Measurements from ENCODE around the gene GPATCH8.
A peak's percentile ranks its signal among the peaks of the same experiment; 100 is the strongest.

Gene GPATCH8

DNA sequence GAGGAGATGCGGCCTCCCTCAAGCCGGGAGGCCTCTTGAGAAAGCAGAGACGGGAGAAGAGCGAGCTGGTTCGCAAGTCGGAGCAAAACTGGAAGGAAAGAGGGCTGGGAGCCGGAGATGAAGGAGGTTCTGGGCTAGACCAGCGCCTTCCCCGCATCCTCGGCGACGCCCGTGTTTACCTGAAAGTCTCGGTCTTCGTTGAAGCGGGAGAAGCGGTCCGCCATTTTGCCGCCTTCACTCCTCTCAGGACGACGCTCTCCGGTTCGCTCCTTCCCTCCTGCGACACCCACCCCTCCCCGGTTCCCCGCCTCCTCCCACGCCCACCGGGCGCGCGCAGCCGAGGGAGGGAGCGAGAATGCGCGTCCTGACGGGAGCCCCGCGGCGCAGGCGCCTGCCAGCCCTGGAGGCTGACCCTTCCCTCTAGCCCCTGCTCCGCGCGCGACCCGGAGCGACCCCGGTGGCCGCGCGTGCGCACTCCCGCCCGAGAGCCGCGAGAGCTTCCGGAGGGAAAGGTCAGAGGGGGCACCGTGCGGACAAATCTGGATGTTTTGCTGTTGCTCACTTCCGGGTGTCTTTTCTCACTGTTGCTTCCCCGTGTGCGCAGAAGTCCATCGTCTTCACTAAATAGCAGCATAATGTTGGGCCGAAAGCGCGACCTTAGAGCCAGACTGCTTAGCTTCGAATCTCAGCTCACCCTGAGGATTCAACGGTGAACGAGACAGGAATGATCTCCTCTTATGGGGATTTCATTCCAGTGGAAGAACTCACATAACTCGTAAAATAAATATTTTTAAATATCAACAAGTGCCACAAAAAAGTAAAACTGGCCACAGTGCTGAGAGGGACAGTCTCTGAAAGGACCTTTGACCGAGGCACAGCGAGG lies at the start of gene GPATCH8:
TSS of gene GPATCH8 (minus strand) at position 260 of the 883 bp plus-strand sequence. CDS start at position 224, 36 bp downstream.
- H3K4me3 ChIP-seq: peak within 1 kb of the TSS; percentile 82

DNA sequence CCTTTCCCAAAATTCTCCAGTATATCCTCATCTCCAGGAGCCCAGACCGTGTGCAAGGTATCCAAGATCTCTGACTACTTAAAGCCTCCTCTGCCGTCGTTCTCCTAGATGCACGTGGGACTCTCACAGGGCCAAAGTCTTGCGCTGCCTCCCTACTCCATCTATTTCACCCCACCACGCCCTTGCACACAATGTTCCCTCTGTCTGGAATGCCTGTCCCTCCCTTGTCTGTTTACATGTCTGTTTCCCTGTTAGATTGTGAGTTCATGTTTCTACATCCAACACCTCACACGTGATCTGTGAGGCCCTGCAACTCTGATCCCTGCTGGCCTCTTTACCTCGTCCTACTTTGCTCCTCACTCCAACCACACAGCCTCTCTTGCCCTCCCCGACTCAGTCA lies 49.2 kb upstream of the GPATCH8 start:
- H3K4me3 ChIP-seq: no peak overlapping the region
- no peak for DNase-seq (ENCODE audit: low spot score)
- H3K27ac ChIP-seq: no peak overlapping the region
- TF ChIP-seq, protein P1, sequence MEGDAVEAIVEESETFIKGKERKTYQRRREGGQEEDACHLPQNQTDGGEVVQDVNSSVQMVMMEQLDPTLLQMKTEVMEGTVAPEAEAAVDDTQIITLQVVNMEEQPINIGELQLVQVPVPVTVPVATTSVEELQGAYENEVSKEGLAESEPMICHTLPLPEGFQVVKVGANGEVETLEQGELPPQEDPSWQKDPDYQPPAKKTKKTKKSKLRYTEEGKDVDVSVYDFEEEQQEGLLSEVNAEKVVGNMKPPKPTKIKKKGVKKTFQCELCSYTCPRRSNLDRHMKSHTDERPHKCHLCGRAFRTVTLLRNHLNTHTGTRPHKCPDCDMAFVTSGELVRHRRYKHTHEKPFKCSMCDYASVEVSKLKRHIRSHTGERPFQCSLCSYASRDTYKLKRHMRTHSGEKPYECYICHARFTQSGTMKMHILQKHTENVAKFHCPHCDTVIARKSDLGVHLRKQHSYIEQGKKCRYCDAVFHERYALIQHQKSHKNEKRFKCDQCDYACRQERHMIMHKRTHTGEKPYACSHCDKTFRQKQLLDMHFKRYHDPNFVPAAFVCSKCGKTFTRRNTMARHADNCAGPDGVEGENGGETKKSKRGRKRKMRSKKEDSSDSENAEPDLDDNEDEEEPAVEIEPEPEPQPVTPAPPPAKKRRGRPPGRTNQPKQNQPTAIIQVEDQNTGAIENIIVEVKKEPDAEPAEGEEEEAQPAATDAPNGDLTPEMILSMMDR (IDR thresholded peaks at IDR 0.05): no peak

More for the DNA sequence above, at the start of gene GPATCH8:
- TF ChIP-seq, protein P1 (IDR thresholded peaks at IDR 0.05): no peak
- H3K27ac ChIP-seq: peak within 1 kb of the TSS; percentile 85 to 89
- peak; percentile 97 for DNase-seq (ENCODE audit: low spot score)

DNA sequence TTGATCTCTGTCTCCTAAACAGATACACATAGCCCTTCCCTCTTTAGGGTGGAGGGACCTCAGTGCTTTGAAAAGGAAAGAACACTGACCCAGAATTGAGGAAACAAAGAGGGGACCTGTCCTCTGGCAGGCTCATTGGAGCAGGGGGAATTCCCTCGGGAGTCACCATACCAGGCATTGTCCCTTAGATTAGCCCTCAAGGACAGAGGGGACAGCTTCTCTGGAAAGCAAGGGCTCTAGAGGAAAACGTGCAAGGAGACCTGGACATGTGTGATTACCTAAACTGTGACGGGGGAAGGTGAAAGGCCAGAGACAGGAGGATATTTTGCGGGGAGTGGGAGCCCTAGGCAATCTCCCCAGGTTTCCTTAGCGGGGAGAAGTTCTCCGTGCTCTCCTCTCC lies 46.5 kb upstream of the GPATCH8 start:
- no peak for DNase-seq (ENCODE audit: low spot score)
- TF ChIP-seq, protein P1 (IDR thresholded peaks at IDR 0.05): no peak
- H3K4me3 ChIP-seq: no peak overlapping the region
- no peak overlapping the region for H3K27ac ChIP-seq

DNA sequence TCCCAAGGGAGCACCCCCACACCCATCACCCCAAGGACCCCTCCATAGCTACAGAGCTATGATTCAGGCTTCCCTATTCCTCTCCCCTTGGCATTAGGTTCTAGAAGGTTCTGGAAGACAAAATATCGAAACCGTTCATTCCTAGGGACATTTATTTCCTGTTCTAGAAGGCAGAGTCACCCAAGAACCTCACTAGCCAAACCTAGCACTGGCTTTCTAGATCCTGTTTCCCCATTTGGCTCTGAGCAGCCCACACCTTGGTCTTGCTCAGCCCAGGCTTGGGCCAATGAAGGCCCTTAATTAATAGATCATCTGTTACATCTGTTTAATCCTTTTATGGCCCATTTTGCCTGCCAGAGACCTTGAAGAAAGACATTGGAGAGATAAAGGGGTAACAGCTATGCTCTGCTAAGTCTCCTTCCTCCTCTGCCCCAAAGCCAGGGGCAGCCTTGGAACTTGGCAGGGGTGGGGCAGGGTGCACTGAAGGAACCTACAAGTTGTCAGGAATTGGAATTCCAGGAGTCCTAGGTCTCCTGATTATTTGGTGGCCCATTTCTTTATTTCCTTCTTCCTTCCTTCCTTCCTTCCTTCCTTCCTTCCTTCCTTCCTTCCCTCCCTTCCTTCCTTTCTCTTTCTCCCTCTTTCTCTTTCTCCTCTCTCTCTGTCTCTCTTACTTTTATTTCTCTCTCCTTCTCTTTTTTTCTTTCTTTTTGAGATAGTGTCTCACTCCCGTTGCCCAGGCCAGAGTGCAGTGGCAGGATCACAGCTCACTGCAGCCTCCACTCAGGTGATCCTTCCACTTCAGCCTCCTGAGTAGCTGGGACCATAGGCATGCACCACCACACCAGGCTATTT lies 45.4 kb upstream of the GPATCH8 start:
- peak overlapping the region in 1 of 2 donors; percentile 50 for H3K27ac ChIP-seq

DNA sequence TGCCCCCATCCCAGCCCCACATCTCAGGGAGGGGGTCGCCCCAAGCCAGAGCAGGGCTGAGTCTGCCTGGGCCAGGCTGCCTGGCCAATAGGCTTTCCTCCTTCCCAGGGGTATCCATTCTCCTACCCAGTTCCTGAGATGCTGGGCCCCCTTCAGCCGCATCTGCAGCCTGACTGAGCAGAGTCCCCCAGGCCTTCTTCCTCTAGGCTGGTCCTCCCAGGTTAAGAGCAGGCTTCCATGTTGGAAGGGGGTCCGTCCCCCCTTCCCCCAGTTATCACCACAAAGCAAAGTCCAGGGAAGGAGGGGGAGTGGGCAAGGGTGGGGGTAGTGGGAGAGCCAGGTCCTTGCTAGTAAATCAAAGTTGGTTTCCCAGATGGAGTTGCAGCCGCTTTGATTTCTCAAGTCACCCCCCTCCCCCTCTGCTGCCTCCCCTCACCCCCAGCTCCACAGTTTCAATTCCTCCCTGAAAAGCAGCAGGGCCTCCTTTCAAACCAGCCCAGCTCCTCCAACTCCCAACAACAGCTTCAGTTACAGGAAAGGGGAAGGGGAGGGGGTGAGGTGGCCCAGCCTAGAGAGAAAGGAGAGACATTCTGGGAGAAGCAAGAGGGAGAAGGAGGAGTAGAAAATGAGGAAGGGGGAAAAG lies 44.5 kb upstream of the GPATCH8 start:
- Histone ChIP-seq H3K4me3 (no peak overlapping the region), H3K27ac (peak overlapping the region in 1 of 2 donors; percentile 50)
- TF ChIP-seq, protein P1 (IDR thresholded peaks at IDR 0.05): no peak
- no peak for DNase-seq (ENCODE audit: low spot score)

More for the DNA sequence above, 45.4 kb upstream of the GPATCH8 start:
- no peak overlapping the region for H3K4me3 ChIP-seq
- no peak for DNase-seq (ENCODE audit: low spot score)
- TF ChIP-seq, protein P1 (IDR thresholded peaks at IDR 0.05): no peak

DNA sequence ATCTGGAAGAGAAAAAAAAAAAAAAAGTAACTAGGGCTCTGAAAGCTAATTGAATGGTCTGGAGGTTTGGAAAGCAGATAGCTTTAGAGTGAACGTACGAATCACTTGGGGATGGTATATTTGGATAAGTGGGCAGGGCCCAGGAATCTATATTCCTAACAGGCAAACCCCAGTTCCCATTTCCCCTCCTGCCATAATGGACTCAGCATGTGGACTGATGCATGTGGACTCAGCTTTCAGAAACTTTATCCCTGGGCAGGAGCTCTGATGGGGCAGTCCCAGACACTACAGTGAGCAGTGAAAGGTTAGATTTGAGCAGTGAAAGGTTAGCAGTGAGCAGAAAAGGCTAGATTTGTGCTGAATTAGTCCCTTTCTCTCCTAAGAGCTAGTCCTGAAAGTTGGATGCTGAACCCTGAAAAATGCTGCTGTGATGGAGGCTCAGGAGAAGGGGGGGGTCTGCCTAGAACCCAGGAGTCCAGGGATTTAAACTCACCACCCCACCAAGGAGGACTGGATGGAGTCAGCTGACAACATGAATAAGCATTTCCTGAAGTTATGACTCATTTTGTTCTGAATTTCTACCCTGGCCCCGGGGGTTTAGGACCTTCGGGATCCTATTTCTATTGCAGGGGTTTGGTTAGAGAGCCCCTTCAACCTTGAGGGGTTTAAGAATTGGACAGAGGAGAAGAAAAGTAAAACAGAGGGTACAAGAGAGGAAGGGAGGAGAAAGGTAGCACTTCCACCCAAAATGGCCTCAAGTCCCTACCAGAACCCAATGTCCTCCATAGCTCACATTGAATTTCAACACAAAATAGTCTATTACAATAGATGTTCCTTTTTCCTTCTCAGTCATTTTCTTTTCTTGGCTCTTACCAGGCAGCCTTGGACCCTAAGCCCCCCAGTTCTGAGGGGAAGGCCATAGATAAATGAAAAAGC lies 43.7 kb upstream of the GPATCH8 start:
- no peak overlapping the region for H3K4me3 ChIP-seq
- H3K27ac ChIP-seq: peak overlapping the region in 1 of 2 donors; percentile 50
- TF ChIP-seq, protein P1 (IDR thresholded peaks at IDR 0.05): no peak
- DNase-seq (ENCODE audit: low spot score): no peak

Data from coronary artery (tissue), 2 donors.